Activated T-cell treated with anti-CD3 and anti-CD28 coated beads, Interleukin-2, amount 50 U/mL, for 72 hours (primary cell): ENCODE measurements around the gene ELMO1. TPM values are rescaled to one million over a fixed set of nuclear protein-coding genes. Genes with fewer than 3 reads are reported as not detected.

Source experiments
- ATAC-seq, 2 donors: fragments of 150-1000 bp; cut with Tn5 transposase; replicated peaks in 1 of 2; 2 replicates each; pipeline ENCODE4 v1.10.0; 2021; ENCODE audit warnings: moderate library complexity in 2 of 2, mild to moderate bottlenecking in 1 of 2
- DNase-seq, 2 donors: peaks; one replicate each; pipeline ENCODE4 v3.0.0; 2021 to 2022; ENCODE audit warnings: mixed read lengths in 1 of 2
- H3K27ac Mint-ChIP-seq: one replicate; pipeline ENCODE4 v1.8.0; 2022; ENCODE audit warnings: mild to moderate bottlenecking, moderate library complexity, mixed read lengths
- H3K27me3 Mint-ChIP-seq: one replicate; pipeline ENCODE4 v1.8.0; 2022; ENCODE audit warnings: low read depth, mixed read lengths
- H3K36me3 Mint-ChIP-seq, 2 donors: one replicate each; pipeline ENCODE4 v1.8.0; 2022; ENCODE audit warnings: mixed read lengths in 2 of 2, mild to moderate bottlenecking in 1 of 2; ENCODE audit not compliant: insufficient read depth in 2 of 2
- H3K4me1 Mint-ChIP-seq: one replicate; pipeline ENCODE4 v1.8.0; 2022; ENCODE audit warnings: low read depth, mixed read lengths
- H3K4me3 Mint-ChIP-seq, 2 donors: one replicate each; pipeline ENCODE4 v1.8.0; 2022; ENCODE audit warnings: mild to moderate bottlenecking in 2 of 2, mixed read lengths in 2 of 2, moderate library complexity in 2 of 2
- H3K9me3 Mint-ChIP-seq, 2 donors: one replicate each; pipeline ENCODE4 v1.8.0; 2022; ENCODE audit warnings: mixed read lengths in 2 of 2
- total RNA-seq, 2 donors: library from RNA; stranded (reverse); gene quantifications; one replicate each; pipeline ENCODE4 v1.2.3, GENCODE V29; 2022

Gene ELMO1
- total RNA-seq, 2 donors from 2014 or later = 97.2 to 113 TPM

- Mint-ChIP-seq H3K27me3 (no peaks in the 10 kb centered on the region), H3K4me3 (no peak overlapping the region), H3K9me3 (no peaks in the 10 kb centered on the region), H3K4me1 (peaks cover 11% of the 10 kb centered on the region), H3K27ac (peak overlapping the region; percentile 4), H3K36me3 (peaks cover 2 to 3% of the 10 kb centered on the region in 2 donors)
- ATAC-seq (no peak), DNase-seq (no peak)
These were observed 261.5 kb downstream of the ELMO1 start for GRCh38 chr7:37187179-37187578.

GRCh38 chr7:37186753-37187152 is 261.9 kb downstream of the ELMO1 start:
- peaks cover 11% of the 10 kb centered on the region for H3K4me1 Mint-ChIP-seq
- DNase-seq = no peak
- no peaks in the 10 kb centered on the region for H3K9me3 Mint-ChIP-seq
- peaks cover 2 to 3% of the 10 kb centered on the region in 2 donors for H3K36me3 Mint-ChIP-seq
- H3K27me3 Mint-ChIP-seq = no peaks in the 10 kb centered on the region
- H3K4me3 Mint-ChIP-seq = no peak overlapping the region
- ATAC-seq = peak; percentile 31 to 38
- H3K27ac Mint-ChIP-seq = peak overlapping the region; percentile 4

- no peaks in the 10 kb centered on the region for H3K27me3 Mint-ChIP-seq
- H3K36me3 Mint-ChIP-seq = peaks cover 3 to 9% of the 10 kb centered on the region in 2 donors
- ATAC-seq (peak in 1 of 2 donors; percentile 32), DNase-seq (no peak)
- H3K9me3 Mint-ChIP-seq = no peaks in the 10 kb centered on the region
- H3K4me1 Mint-ChIP-seq = peaks cover 10% of the 10 kb centered on the region
- no peak overlapping the region for H3K27ac Mint-ChIP-seq
- H3K4me3 Mint-ChIP-seq = no peak overlapping the region
These were observed 267.1 kb downstream of the ELMO1 start for GRCh38 chr7:37181550-37181932.

- Mint-ChIP-seq H3K4me3 (no peak overlapping the region), H3K4me1 (peaks cover 6% of the 10 kb centered on the region), H3K27me3 (no peaks in the 10 kb centered on the region), H3K36me3 (peaks cover 3 to 9% of the 10 kb centered on the region in 2 donors), H3K9me3 (no peaks in the 10 kb centered on the region), H3K27ac (no peak overlapping the region)
- no peak for DNase-seq
- no peak for ATAC-seq
These were observed 267.7 kb downstream of the ELMO1 start for GRCh38 chr7:37180828-37181549.

GRCh38 chr7:37176079-37176478 is 272.6 kb downstream of the ELMO1 start:
- ATAC-seq = no peak
- Mint-ChIP-seq H3K4me3 (no peak overlapping the region), H3K36me3 (peaks cover 3 to 6% of the 10 kb centered on the region in 2 donors)

GRCh38 chr7:37174460-37174859 is 274.2 kb downstream of the ELMO1 start:
- H3K27me3 Mint-ChIP-seq = no peaks in the 10 kb centered on the region
- no peak overlapping the region for H3K4me3 Mint-ChIP-seq
- H3K36me3 Mint-ChIP-seq = peaks cover 6 to 15% of the 10 kb centered on the region in 2 donors
- H3K4me1 Mint-ChIP-seq = peaks cover 6% of the 10 kb centered on the region
- peaks cover 0 to 1% of the 10 kb centered on the region in 2 donors for H3K9me3 Mint-ChIP-seq
- DNase-seq (no peak), ATAC-seq (no peak)
- H3K27ac Mint-ChIP-seq = no peak overlapping the region

More at GRCh38 chr7:37176079-37176478, 272.6 kb downstream of the ELMO1 start:
- H3K27ac Mint-ChIP-seq = no peak overlapping the region
- H3K4me1 Mint-ChIP-seq = peaks cover 6% of the 10 kb centered on the region
- H3K27me3 Mint-ChIP-seq = no peaks in the 10 kb centered on the region
- no peaks in the 10 kb centered on the region for H3K9me3 Mint-ChIP-seq
- no peak for DNase-seq

GRCh38 chr7:37173670-37174069 is 275.0 kb downstream of the ELMO1 start:
- Mint-ChIP-seq H3K36me3 (peaks cover 8 to 21% of the 10 kb centered on the region in 2 donors), H3K4me3 (no peak overlapping the region), H3K27me3 (no peaks in the 10 kb centered on the region), H3K9me3 (peaks cover 0 to 2% of the 10 kb centered on the region in 2 donors), H3K27ac (no peak overlapping the region), H3K4me1 (peaks cover 6% of the 10 kb centered on the region)
- no peak for ATAC-seq
- DNase-seq = no peak

- H3K36me3 Mint-ChIP-seq = peaks cover 3 to 25% of the 10 kb centered on the region in 2 donors
- H3K9me3 Mint-ChIP-seq = peaks cover 0 to 6% of the 10 kb centered on the region in 2 donors
- H3K4me1 Mint-ChIP-seq = no peaks in the 10 kb centered on the region
- DNase-seq (no peak), ATAC-seq (no peak)
- H3K27ac Mint-ChIP-seq = no peak overlapping the region
- no peak overlapping the region for H3K4me3 Mint-ChIP-seq
- H3K27me3 Mint-ChIP-seq = no peaks in the 10 kb centered on the region
These were observed 286.6 kb downstream of the ELMO1 start for GRCh38 chr7:37162106-37162505.

- Mint-ChIP-seq H3K4me1 (peaks cover 4% of the 10 kb centered on the region), H3K4me3 (no peak overlapping the region), H3K36me3 (peaks cover 6 to 30% of the 10 kb centered on the region in 2 donors), H3K9me3 (peaks cover 0 to 6% of the 10 kb centered on the region in 2 donors), H3K27me3 (no peaks in the 10 kb centered on the region), H3K27ac (no peak overlapping the region)
- ATAC-seq (no peak), DNase-seq (no peak)
These were observed 288.0 kb downstream of the ELMO1 start for GRCh38 chr7:37160656-37161055.

- H3K27me3 Mint-ChIP-seq = no peaks in the 10 kb centered on the region
- peaks cover 0 to 3% of the 10 kb centered on the region in 2 donors for H3K9me3 Mint-ChIP-seq
- ATAC-seq (no peak), DNase-seq (no peak)
- H3K4me1 Mint-ChIP-seq = peaks cover 8% of the 10 kb centered on the region
- peaks cover 11 to 35% of the 10 kb centered on the region in 2 donors for H3K36me3 Mint-ChIP-seq
- H3K4me3 Mint-ChIP-seq = no peak overlapping the region
- H3K27ac Mint-ChIP-seq = no peak overlapping the region
These were observed 295.3 kb downstream of the ELMO1 start for GRCh38 chr7:37153376-37153775.

GRCh38 chr7:37151741-37152413 is 296.8 kb downstream of the ELMO1 start:
- Mint-ChIP-seq H3K36me3 (peaks cover 10 to 38% of the 10 kb centered on the region in 2 donors), H3K4me1 (peaks cover 8% of the 10 kb centered on the region), H3K27me3 (no peaks in the 10 kb centered on the region), H3K9me3 (no peaks in the 10 kb centered on the region), H3K4me3 (no peak overlapping the region), H3K27ac (no peak overlapping the region)
- ATAC-seq (no peak), DNase-seq (no peak)

- ATAC-seq = peak in 1 of 2 donors; percentile 20
- peaks cover 5% of the 10 kb centered on the region for H3K4me1 Mint-ChIP-seq
- H3K27ac Mint-ChIP-seq = no peak overlapping the region
- no peaks in the 10 kb centered on the region for H3K27me3 Mint-ChIP-seq
- H3K9me3 Mint-ChIP-seq = no peaks in the 10 kb centered on the region
- peaks cover 7 to 31% of the 10 kb centered on the region in 2 donors for H3K36me3 Mint-ChIP-seq
- DNase-seq = no peak
- H3K4me3 Mint-ChIP-seq = no peak overlapping the region
These were observed 297.8 kb downstream of the ELMO1 start for GRCh38 chr7:37150856-37151255.

GRCh38 chr7:37150180-37150579 is 298.5 kb downstream of the ELMO1 start:
- Mint-ChIP-seq H3K9me3 (no peaks in the 10 kb centered on the region), H3K36me3 (peaks cover 6 to 25% of the 10 kb centered on the region in 2 donors), H3K27me3 (no peaks in the 10 kb centered on the region), H3K4me3 (no peak overlapping the region), H3K4me1 (no peaks in the 10 kb centered on the region), H3K27ac (peak overlapping the region; percentile 71)
- DNase-seq = no peak
- ATAC-seq = no peak
